Measurements from ENCODE around the gene LPP.

LPP gene

GRCh38 chr3:188937389-188937788 is 783.4 kb downstream of the LPP start:
- no peak for DNase-seq
- Mint-ChIP-seq H3K27me3 (no peaks in the 10 kb centered on the region), H3K9me3 (no peaks in the 10 kb centered on the region), H3K27ac (no peak overlapping the region), H3K4me1 (ENCODE audit: low read depth) (no peaks in the 10 kb centered on the region), H3K36me3 (ENCODE audit: low read depth) (no peaks in the 10 kb centered on the region), H3K4me3 (no peak overlapping the region)

- Mint-ChIP-seq H3K36me3 (ENCODE audit: low read depth) (no peaks in the 10 kb centered on the region), H3K27me3 (no peaks in the 10 kb centered on the region), H3K4me3 (no peak overlapping the region), H3K9me3 (no peaks in the 10 kb centered on the region), H3K27ac (no peak overlapping the region), H3K4me1 (ENCODE audit: low read depth) (no peaks in the 10 kb centered on the region)
- no peak for DNase-seq
Measured at GRCh38 chr3:188938999-188939398, 785.0 kb downstream of the LPP start.

GRCh38 chr3:188939814-188940572 is 786.0 kb downstream of the LPP start:
- H3K4me1 Mint-ChIP-seq (ENCODE audit: low read depth) = no peaks in the 10 kb centered on the region
- H3K27ac Mint-ChIP-seq = no peak overlapping the region
- DNase-seq = no peak
- no peak overlapping the region for H3K4me3 Mint-ChIP-seq
- no peaks in the 10 kb centered on the region for H3K36me3 Mint-ChIP-seq (ENCODE audit: low read depth)
- no peaks in the 10 kb centered on the region for H3K9me3 Mint-ChIP-seq
- no peaks in the 10 kb centered on the region for H3K27me3 Mint-ChIP-seq

Measured in activated T-cell treated with anti-CD3 and anti-CD28 coated beads, Interleukin-2, amount 50 U/mL, for 24 hours (primary cell).